ENCODE data around the gene FBXO31.

Gene FBXO31

GRCh38 chr16:87286839-87287626 is 96.5 kb downstream of the FBXO31 start:
- Histone ChIP-seq H3K4me3 (ENCODE audit: low read depth, low read length) (no peak overlapping the region), H3K4me1 (ENCODE audit: control insufficient read depth, insufficient read depth, low read length) (no peaks in the 10 kb centered on the region), H3K27ac (ENCODE audit: extremely low read depth, low read depth, low read length) (no peak overlapping the region), H3K9me3 (ENCODE audit: control insufficient read depth, insufficient read depth, low read depth, low read length) (no peaks in the 10 kb centered on the region), H3K36me3 (ENCODE audit: control insufficient read depth in 2 of 2, insufficient read depth in 1 of 2, low read length in 2 of 2) (peaks cover 0 to under 1% of the 10 kb centered on the region in 2 experiments; a peak in 1 of 3 replicates)
- ChIA-PET POLR2A (no interaction called here), CTCF (interaction anchor here (0.6 to 2.1 kb wide), 2 partner anchors 11 to 1032 kb away, joined by 3 to 9 read pairs; no protein-coding TSS in a partner anchor)
- TF ChIP-seq ZNF26 (tag by site-specific recombination; IDR thresholded peaks at IDR 0.05): no peak
- peak; percentile 74; the same call in 1 of the 2 replicates for TF ChIP-seq EGR2 (tag by site-specific recombination; IDR thresholded peaks at IDR 0.05; ENCODE audit: low read depth)
- TF ChIP-seq ZFP69B (tag by site-specific recombination; IDR thresholded peaks at IDR 0.05): no peak
- no peak for TF ChIP-seq ZNF707 (tag by site-specific recombination; IDR thresholded peaks at IDR 0.05)

- ChIA-PET CTCF (interaction anchor here (0.6 to 1.0 kb wide), 4 partner anchors 14 to 492 kb away, joined by 3 to 6 read pairs (median 4); no protein-coding TSS in a partner anchor), POLR2A (no interaction called here)
- Histone ChIP-seq H3K9me3 (ENCODE audit: control insufficient read depth, insufficient read depth, low read depth, low read length) (no peaks in the 10 kb centered on the region), H3K4me3 (ENCODE audit: low read depth, low read length) (no peak overlapping the region), H3K36me3 (ENCODE audit: control insufficient read depth in 2 of 2, insufficient read depth in 1 of 2, low read length in 2 of 2) (no peaks in the 10 kb centered on the region), H3K4me1 (ENCODE audit: control insufficient read depth, insufficient read depth, low read length) (no peaks in the 10 kb centered on the region), H3K27ac (ENCODE audit: extremely low read depth, low read depth, low read length) (no peak overlapping the region)
- TF ChIP-seq KLF8 (tag by site-specific recombination; IDR thresholded peaks at IDR 0.05): no peak
- no peak for TF ChIP-seq GFI1B (tag by site-specific recombination; IDR thresholded peaks at IDR 0.05)
- TF ChIP-seq ZBTB20 (tag by site-specific recombination; IDR thresholded peaks at IDR 0.05): no peak
- TF ChIP-seq ZNF112 (tag by site-specific recombination; IDR thresholded peaks at IDR 0.05): no peak
- peak; percentile 74; the same call in 1 of the 2 replicates for TF ChIP-seq ZIC2 (tag by site-specific recombination; IDR thresholded peaks at IDR 0.05)
- no peak for TF ChIP-seq YY1 (tag by site-specific recombination; IDR thresholded peaks at IDR 0.05)
- TF ChIP-seq YY2 (tag by site-specific recombination; IDR thresholded peaks at IDR 0.05): no peak
Observed at GRCh38 chr16:87284183-87284582, 99.4 kb downstream of the FBXO31 start.

GRCh38 chr16:87279094-87279658 is 104.4 kb downstream of the FBXO31 start:
- POLR2A ChIA-PET: no interaction called here
- TF ChIP-seq ZBTB17 (tag by site-specific recombination; IDR thresholded peaks at IDR 0.05) (peak; percentile 45), ZNF777 (tag by site-specific recombination; IDR thresholded peaks at IDR 0.05; ENCODE audit: borderline replicate concordance) (no peak)

GRCh38 chr16:87278191-87279093 is 105.1 kb downstream of the FBXO31 start:
- CTCF ChIA-PET: interaction anchor here (0.6 to 4.0 kb wide), 36 partner anchors 9 to 1248 kb away, joined by 3 to 48 read pairs (median 4); no protein-coding TSS in a partner anchor
- H3K36me3 ChIP-seq (ENCODE audit: control insufficient read depth in 2 of 2, insufficient read depth in 1 of 2, low read length in 2 of 2): no peaks in the 10 kb centered on the region
- peak; percentile 65; the same call in 1 of the 2 replicates for TF ChIP-seq ZBTB17 (tag by site-specific recombination; IDR thresholded peaks at IDR 0.05)
- TF ChIP-seq CTCF (tag by site-specific recombination; IDR thresholded peaks at IDR 0.05): peak; percentile 88
- no peak for TF ChIP-seq OSR2 (tag by site-specific recombination; IDR thresholded peaks at IDR 0.05)
- no peak for TF ChIP-seq ZNF416 (tag by site-specific recombination; IDR thresholded peaks at IDR 0.05)
- peak; percentile 77 for TF ChIP-seq ZNF654 (tag by site-specific recombination; IDR thresholded peaks at IDR 0.05; ENCODE audit: low read depth)
- POLR2A ChIA-PET: no interaction called here
- no peaks in the 10 kb centered on the region; the same call in 1 of the 2 replicates for H3K4me1 ChIP-seq (ENCODE audit: control insufficient read depth, insufficient read depth, low read length)
- H3K27ac ChIP-seq (ENCODE audit: extremely low read depth, low read depth, low read length): no peak overlapping the region
- H3K9me3 ChIP-seq (ENCODE audit: control insufficient read depth, insufficient read depth, low read depth, low read length): no peaks in the 10 kb centered on the region
- H3K4me3 ChIP-seq (ENCODE audit: low read depth, low read length): no peak overlapping the region

More at GRCh38 chr16:87279094-87279658, 104.4 kb downstream of the FBXO31 start:
- no peak overlapping the region for H3K27ac ChIP-seq (ENCODE audit: extremely low read depth, low read depth, low read length)
- no peaks in the 10 kb centered on the region for H3K36me3 ChIP-seq (ENCODE audit: control insufficient read depth in 2 of 2, insufficient read depth in 1 of 2, low read length in 2 of 2)
- no peak overlapping the region for H3K4me3 ChIP-seq (ENCODE audit: low read depth, low read length)
- CTCF ChIA-PET: interaction anchor here (0.5 to 4.0 kb wide), 32 partner anchors 10 to 1249 kb away, joined by 3 to 48 read pairs (median 4); no protein-coding TSS in a partner anchor
- no peaks in the 10 kb centered on the region for H3K9me3 ChIP-seq (ENCODE audit: control insufficient read depth, insufficient read depth, low read depth, low read length)
- H3K4me1 ChIP-seq (ENCODE audit: control insufficient read depth, insufficient read depth, low read length): no peaks in the 10 kb centered on the region; the same call in 1 of the 2 replicates

Data from HEK293 (cell line).